K562 (cell line): Measurements from ENCODE around the gene PTCH2. TPM values are rescaled to one million over a fixed set of nuclear protein-coding genes. Genes with fewer than 3 reads are reported as not detected.
A peak's percentile ranks its signal among the peaks of the same experiment; 100 is the strongest.

ENCODE experiments used
- polyA plus RNA-seq, 8 experiments: library from polyadenylated mRNA; depleted of rRNA in 4 of 8; stranded (reverse) in 5 of 8; unstranded in 3 of 8; fragments of >200 nt; fragmentation: Nextera tagmentation in 2 of 8; fragmentation: Illumina TruSeq in 1 of 8; extraction: Ambion mirVana in 2 of 8; extraction: Trizol in 1 of 8; gene quantifications; 2 replicates each; pipeline versions ENCODE4 v1.2.1 to v1.2.3, GENCODE V29; 2011 to 2014; ENCODE audit warnings: inconsistent platforms in 1 of 8, missing spikeins in 1 of 8
- small RNA-seq: library from RNA; depleted of rRNA; stranded (forward); fragments of <200 nt; gene quantifications from one replicate; pipeline ENCODE3, GENCODE V24; 2014
- total RNA-seq, 7 experiments: library from RNA; depleted of rRNA in 6 of 7; stranded (reverse); fragments of >200 nt in 6 of 7; fragmentation: Illumina TruSeq in 2 of 7; extraction: Trizol in 2 of 7; gene quantifications; 2 replicates each; pipeline versions ENCODE4 v1.2.1 to v1.2.3, GENCODE V29; 2011 to 2021; ENCODE audit warnings: low replicate concordance in 1 of 7

PTCH2 gene
- total and polyA plus RNA-seq, 9 of the 15 experiments (the other 6 are each of a cell fraction or from before 2014, with no cell fraction given): 0.15 to 27.3 (median 0.48) TPM; not detected in 1

Small RNA genes within 50 kb of the gene (small RNA-seq; reads per million reads assigned to genes)
- gene AL136380.1 (not detected), gene SNORD38A (506 reads per million, percentile 99 among the genes with 10 or more reads in this experiment), gene SNORD38B (not detected), gene SNORD46 (5,947 reads per million, percentile 100 among the genes with 10 or more reads in this experiment), gene SNORD55 (not detected)

Other genes with a start within 250 kb of the PTCH2 start
Only the 7 nearest of the 12 such genes appear.
- not detected in 2 replicates for gene RNU5D-1, start 112.1 kb downstream of the PTCH2 start, total RNA-seq (2014; rRNA removed)
- gene RNU5D-1, start 112.1 kb downstream of the PTCH2 start, total RNA-seq (2014; rRNA removed; fragmentation: Illumina TruSeq; extraction: Trizol): not detected in 2 replicates
- gene RNU5D-1, start 112.1 kb downstream of the PTCH2 start, total RNA-seq (2015; rRNA removed; fragmentation: Illumina TruSeq; extraction: Trizol): under 0.01 TPM in 1 of 2 replicates, not detected in the other
- gene RNU5D-1, start 112.1 kb downstream of the PTCH2 start, total RNA-seq (2021): not detected in 2 replicates
- gene RNU5D-1, start 112.1 kb downstream of the PTCH2 start, polyA plus RNA-seq (2011; rRNA removed): under 0.01 TPM in 1 of 2 replicates, not detected in the other
- not detected in 2 replicates for gene RNU5D-1, start 112.1 kb downstream of the PTCH2 start, polyA plus RNA-seq (2014; fragmentation: Illumina TruSeq; extraction: Trizol)
- not detected for gene RNU5D-1, start 112.1 kb downstream of the PTCH2 start, polyA plus RNA-seq (2014; fragmentation: Nextera tagmentation; extraction: Ambion mirVana)
- gene RNU5D-1, start 112.1 kb downstream of the PTCH2 start, polyA plus RNA-seq (2014; rRNA removed): not detected in 2 replicates
- 143 and 159 TPM in 2 replicates for gene KIF2C, start 103.4 kb downstream of the PTCH2 start, total RNA-seq (2014; rRNA removed)
- 169 and 184 TPM in 2 replicates for gene KIF2C, start 103.4 kb downstream of the PTCH2 start, total RNA-seq (2014; rRNA removed; fragmentation: Illumina TruSeq; extraction: Trizol)
- 160 and 164 TPM in 2 replicates for gene KIF2C, start 103.4 kb downstream of the PTCH2 start, total RNA-seq (2015; rRNA removed; fragmentation: Illumina TruSeq; extraction: Trizol)
- gene KIF2C, start 103.4 kb downstream of the PTCH2 start, total RNA-seq (2021): 156 and 173 TPM in 2 replicates
- 214 and 226 TPM in 2 replicates for gene KIF2C, start 103.4 kb downstream of the PTCH2 start, polyA plus RNA-seq (2011; rRNA removed)
- gene KIF2C, start 103.4 kb downstream of the PTCH2 start, polyA plus RNA-seq (2014; fragmentation: Illumina TruSeq; extraction: Trizol): 196 and 210 TPM in 2 replicates
- 100 to 1,000 TPM in 1 of 2 experiments, 10 to 100 TPM in 1; 84.9 to 161 TPM for gene KIF2C, start 103.4 kb downstream of the PTCH2 start, polyA plus RNA-seq (2014; fragmentation: Nextera tagmentation; extraction: Ambion mirVana)
- gene KIF2C, start 103.4 kb downstream of the PTCH2 start, polyA plus RNA-seq (2014; rRNA removed): 163 and 183 TPM in 2 replicates
- gene RPS8, start 67.7 kb downstream of the PTCH2 start, total RNA-seq (2014; rRNA removed): 3,851 and 4,431 TPM in 2 replicates
- 2,850 and 3,258 TPM in 2 replicates for gene RPS8, start 67.7 kb downstream of the PTCH2 start, total RNA-seq (2014; rRNA removed; fragmentation: Illumina TruSeq; extraction: Trizol)
- gene RPS8, start 67.7 kb downstream of the PTCH2 start, total RNA-seq (2015; rRNA removed; fragmentation: Illumina TruSeq; extraction: Trizol): 3,074 and 3,307 TPM in 2 replicates
- 3,109 and 3,518 TPM in 2 replicates for gene RPS8, start 67.7 kb downstream of the PTCH2 start, total RNA-seq (2021)
- gene RPS8, start 67.7 kb downstream of the PTCH2 start, polyA plus RNA-seq (2011; rRNA removed): 2,871 and 3,497 TPM in 2 replicates
- gene RPS8, start 67.7 kb downstream of the PTCH2 start, polyA plus RNA-seq (2014; fragmentation: Illumina TruSeq; extraction: Trizol): 2,545 and 2,717 TPM in 2 replicates
- gene RPS8, start 67.7 kb downstream of the PTCH2 start, polyA plus RNA-seq (2014; fragmentation: Nextera tagmentation; extraction: Ambion mirVana): 1,000 to 10,000 TPM; 2,431 to 2,562 TPM
- 3,694 and 4,168 TPM in 2 replicates for gene RPS8, start 67.7 kb downstream of the PTCH2 start, polyA plus RNA-seq (2014; rRNA removed)
- gene BEST4, start 55.1 kb downstream of the PTCH2 start, total RNA-seq (2014; rRNA removed): not detected in 2 replicates
- gene BEST4, start 55.1 kb downstream of the PTCH2 start, total RNA-seq (2014; rRNA removed; fragmentation: Illumina TruSeq; extraction: Trizol): not detected in 2 replicates
- not detected in 2 replicates for gene BEST4, start 55.1 kb downstream of the PTCH2 start, total RNA-seq (2015; rRNA removed; fragmentation: Illumina TruSeq; extraction: Trizol)
- not detected in 2 replicates for gene BEST4, start 55.1 kb downstream of the PTCH2 start, total RNA-seq (2021)
- 0.05 and 0.07 TPM in 2 replicates for gene BEST4, start 55.1 kb downstream of the PTCH2 start, polyA plus RNA-seq (2011; rRNA removed)
- not detected in 2 replicates for gene BEST4, start 55.1 kb downstream of the PTCH2 start, polyA plus RNA-seq (2014; fragmentation: Illumina TruSeq; extraction: Trizol)
- not detected for gene BEST4, start 55.1 kb downstream of the PTCH2 start, polyA plus RNA-seq (2014; fragmentation: Nextera tagmentation; extraction: Ambion mirVana)
- 0.11 TPM in 1 of 2 replicates, not detected in the other for gene BEST4, start 55.1 kb downstream of the PTCH2 start, polyA plus RNA-seq (2014; rRNA removed)
- gene PLK3, start 42.9 kb downstream of the PTCH2 start, total RNA-seq (2014; rRNA removed): 15.3 and 17.4 TPM in 2 replicates
- gene PLK3, start 42.9 kb downstream of the PTCH2 start, total RNA-seq (2014; rRNA removed; fragmentation: Illumina TruSeq; extraction: Trizol): 5.2 and 6.6 TPM in 2 replicates
- 5.8 and 7.7 TPM in 2 replicates for gene PLK3, start 42.9 kb downstream of the PTCH2 start, total RNA-seq (2015; rRNA removed; fragmentation: Illumina TruSeq; extraction: Trizol)
- gene PLK3, start 42.9 kb downstream of the PTCH2 start, total RNA-seq (2021): 17.9 and 19.3 TPM in 2 replicates
- 11.0 and 15.5 TPM in 2 replicates for gene PLK3, start 42.9 kb downstream of the PTCH2 start, polyA plus RNA-seq (2011; rRNA removed)
- gene PLK3, start 42.9 kb downstream of the PTCH2 start, polyA plus RNA-seq (2014; fragmentation: Illumina TruSeq; extraction: Trizol): 12.2 and 14.0 TPM in 2 replicates
- gene PLK3, start 42.9 kb downstream of the PTCH2 start, polyA plus RNA-seq (2014; fragmentation: Nextera tagmentation; extraction: Ambion mirVana): 1 to 10 TPM in 1 of 2 experiments, under 1 TPM in 1; 0.52 to 1.9 TPM
- gene PLK3, start 42.9 kb downstream of the PTCH2 start, polyA plus RNA-seq (2014; rRNA removed): 22.7 and 24.2 TPM in 2 replicates
- gene DYNLT4, start 35.9 kb downstream of the PTCH2 start, total RNA-seq (2014; rRNA removed): 0.73 TPM in 1 of 2 replicates, not detected in the other
- not detected in 2 replicates for gene DYNLT4, start 35.9 kb downstream of the PTCH2 start, total RNA-seq (2014; rRNA removed; fragmentation: Illumina TruSeq; extraction: Trizol)
- not detected in 2 replicates for gene DYNLT4, start 35.9 kb downstream of the PTCH2 start, total RNA-seq (2015; rRNA removed; fragmentation: Illumina TruSeq; extraction: Trizol)
- 0.29 TPM in 1 of 2 replicates, not detected in the other for gene DYNLT4, start 35.9 kb downstream of the PTCH2 start, total RNA-seq (2021)
- gene DYNLT4, start 35.9 kb downstream of the PTCH2 start, polyA plus RNA-seq (2011; rRNA removed): 0.11 TPM in 1 of 2 replicates, not detected in the other
- not detected in 2 replicates for gene DYNLT4, start 35.9 kb downstream of the PTCH2 start, polyA plus RNA-seq (2014; fragmentation: Illumina TruSeq; extraction: Trizol)
- not detected for gene DYNLT4, start 35.9 kb downstream of the PTCH2 start, polyA plus RNA-seq (2014; fragmentation: Nextera tagmentation; extraction: Ambion mirVana)
- gene DYNLT4, start 35.9 kb downstream of the PTCH2 start, polyA plus RNA-seq (2014; rRNA removed): not detected in 2 replicates
- 0.73 and 1.5 TPM in 2 replicates for gene BTBD19, start 34.7 kb downstream of the PTCH2 start, total RNA-seq (2014; rRNA removed)
- gene BTBD19, start 34.7 kb downstream of the PTCH2 start, total RNA-seq (2014; rRNA removed; fragmentation: Illumina TruSeq; extraction: Trizol): 0.32 and 0.76 TPM in 2 replicates
- gene BTBD19, start 34.7 kb downstream of the PTCH2 start, total RNA-seq (2015; rRNA removed; fragmentation: Illumina TruSeq; extraction: Trizol): 0.41 and 0.72 TPM in 2 replicates
- 1.7 and 2.0 TPM in 2 replicates for gene BTBD19, start 34.7 kb downstream of the PTCH2 start, total RNA-seq (2021)
- gene BTBD19, start 34.7 kb downstream of the PTCH2 start, polyA plus RNA-seq (2011; rRNA removed): 1.4 and 1.5 TPM in 2 replicates
- gene BTBD19, start 34.7 kb downstream of the PTCH2 start, polyA plus RNA-seq (2014; fragmentation: Illumina TruSeq; extraction: Trizol): 0.95 and 1.4 TPM in 2 replicates
- gene BTBD19, start 34.7 kb downstream of the PTCH2 start, polyA plus RNA-seq (2014; fragmentation: Nextera tagmentation; extraction: Ambion mirVana): under 1 TPM; 0.22 to 0.38 TPM
- 1.8 and 1.9 TPM in 2 replicates for gene BTBD19, start 34.7 kb downstream of the PTCH2 start, polyA plus RNA-seq (2014; rRNA removed)